Measurements from ENCODE around the gene TBL1Y.

DNA sequence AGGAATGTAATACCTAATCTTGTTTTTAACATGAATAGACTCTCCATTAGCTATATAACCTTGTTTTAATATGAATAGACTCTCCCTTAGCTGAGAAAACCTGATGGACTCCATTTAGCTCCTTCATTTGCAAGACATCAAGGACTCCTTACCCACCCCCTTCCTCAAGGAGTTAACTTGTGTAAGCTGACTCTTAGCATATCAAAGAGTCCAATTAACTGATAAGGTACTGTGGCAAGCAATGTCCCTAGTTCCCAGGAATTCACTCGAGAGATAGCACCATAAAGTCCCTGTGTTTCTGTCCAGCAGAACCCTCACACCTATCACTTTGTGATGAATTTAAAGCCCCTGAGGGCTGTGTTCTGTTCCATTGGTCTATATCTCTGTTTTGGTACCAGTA, 15.3 kb upstream of the TBL1Y start:
- TF ChIP-seq POLR2A (IDR thresholded peaks at IDR 0.05; ENCODE audit: low read depth, low read length) (no peak), POLR2AphosphoS5 (IDR thresholded peaks at IDR 0.05; ENCODE audit: low read depth, low read length) (no peak), TAF1 (IDR thresholded peaks at IDR 0.05; ENCODE audit: borderline replicate concordance, low read depth, low read length) (no peak)

All from GM12892 (cell line).